ENCODE measurements around the gene MBTPS1. TPM values are rescaled to one million over a fixed set of nuclear protein-coding genes. Genes with fewer than 3 reads are reported as not detected.

MBTPS1 gene
- total RNA-seq, 1 donor from 2014 or later = 143 TPM

DNA sequence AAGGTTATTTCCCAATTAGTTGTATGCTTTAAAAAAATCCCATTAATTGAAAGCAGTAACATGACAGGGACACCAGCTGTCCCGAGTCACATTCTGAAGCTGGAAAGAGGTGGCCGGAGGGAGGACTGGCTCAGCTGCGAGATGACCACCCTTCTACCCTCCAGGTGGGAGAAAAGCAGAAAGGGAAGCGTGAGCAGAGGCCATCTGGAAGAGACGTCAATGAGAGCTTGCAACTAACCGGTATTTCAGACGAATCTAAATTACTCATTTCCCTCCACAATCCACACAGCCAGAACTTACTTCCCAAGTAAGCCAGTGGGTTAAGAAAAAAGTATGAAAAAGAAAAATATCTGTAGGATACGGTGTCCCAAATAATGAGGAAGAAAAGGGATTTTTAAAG is 45.6 kb downstream of the MBTPS1 start:
- no peak for DNase-seq (ENCODE audit: low spot score in 2 of 2, unreplicated experiment in 2 of 2)
- no peaks in the 10 kb centered on the region for H3K27me3 Mint-ChIP-seq (ENCODE audit: low read depth)
- peaks cover 37% of the 10 kb centered on the region for H3K36me3 Mint-ChIP-seq
- H3K4me1 Mint-ChIP-seq = no peaks in the 10 kb centered on the region
- TF ChIP-seq, protein P1, sequence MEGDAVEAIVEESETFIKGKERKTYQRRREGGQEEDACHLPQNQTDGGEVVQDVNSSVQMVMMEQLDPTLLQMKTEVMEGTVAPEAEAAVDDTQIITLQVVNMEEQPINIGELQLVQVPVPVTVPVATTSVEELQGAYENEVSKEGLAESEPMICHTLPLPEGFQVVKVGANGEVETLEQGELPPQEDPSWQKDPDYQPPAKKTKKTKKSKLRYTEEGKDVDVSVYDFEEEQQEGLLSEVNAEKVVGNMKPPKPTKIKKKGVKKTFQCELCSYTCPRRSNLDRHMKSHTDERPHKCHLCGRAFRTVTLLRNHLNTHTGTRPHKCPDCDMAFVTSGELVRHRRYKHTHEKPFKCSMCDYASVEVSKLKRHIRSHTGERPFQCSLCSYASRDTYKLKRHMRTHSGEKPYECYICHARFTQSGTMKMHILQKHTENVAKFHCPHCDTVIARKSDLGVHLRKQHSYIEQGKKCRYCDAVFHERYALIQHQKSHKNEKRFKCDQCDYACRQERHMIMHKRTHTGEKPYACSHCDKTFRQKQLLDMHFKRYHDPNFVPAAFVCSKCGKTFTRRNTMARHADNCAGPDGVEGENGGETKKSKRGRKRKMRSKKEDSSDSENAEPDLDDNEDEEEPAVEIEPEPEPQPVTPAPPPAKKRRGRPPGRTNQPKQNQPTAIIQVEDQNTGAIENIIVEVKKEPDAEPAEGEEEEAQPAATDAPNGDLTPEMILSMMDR (IDR thresholded peaks at IDR 0.05; ENCODE audit: unreplicated experiment) = no peak
- H3K9me3 Mint-ChIP-seq = no peaks in the 10 kb centered on the region
- H3K27ac Mint-ChIP-seq = no peak overlapping the region
- H3K4me3 Mint-ChIP-seq = no peak overlapping the region

DNA sequence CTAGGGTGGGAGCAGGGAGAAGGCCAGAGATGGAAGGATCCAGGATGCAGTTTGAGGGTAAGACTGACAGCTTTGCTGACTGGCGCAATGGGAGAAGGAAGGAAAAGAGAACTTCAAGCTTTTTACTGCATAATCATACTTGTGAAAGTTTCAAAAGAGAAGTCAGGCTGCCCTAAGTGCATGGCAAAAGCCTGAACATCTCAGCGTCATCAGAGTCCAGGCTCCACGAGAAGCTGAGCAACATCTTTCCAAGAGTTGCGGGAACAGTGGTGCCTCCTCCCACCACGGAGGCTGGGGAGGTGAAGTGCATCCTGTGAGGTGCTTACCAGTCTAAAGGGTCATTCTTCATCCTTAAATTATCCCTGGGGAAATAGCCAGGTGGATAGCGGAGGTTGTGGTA is 47.2 kb downstream of the MBTPS1 start:
- no peak overlapping the region for H3K27ac Mint-ChIP-seq
- H3K4me3 Mint-ChIP-seq = no peak overlapping the region
- peaks cover 34% of the 10 kb centered on the region for H3K36me3 Mint-ChIP-seq
- no peaks in the 10 kb centered on the region for H3K9me3 Mint-ChIP-seq
- TF ChIP-seq, protein P1 (IDR thresholded peaks at IDR 0.05; ENCODE audit: unreplicated experiment) = no peak
- H3K4me1 Mint-ChIP-seq = no peaks in the 10 kb centered on the region
- DNase-seq (ENCODE audit: low spot score in 2 of 2, unreplicated experiment in 2 of 2) = no peak
- no peaks in the 10 kb centered on the region for H3K27me3 Mint-ChIP-seq (ENCODE audit: low read depth)

DNA sequence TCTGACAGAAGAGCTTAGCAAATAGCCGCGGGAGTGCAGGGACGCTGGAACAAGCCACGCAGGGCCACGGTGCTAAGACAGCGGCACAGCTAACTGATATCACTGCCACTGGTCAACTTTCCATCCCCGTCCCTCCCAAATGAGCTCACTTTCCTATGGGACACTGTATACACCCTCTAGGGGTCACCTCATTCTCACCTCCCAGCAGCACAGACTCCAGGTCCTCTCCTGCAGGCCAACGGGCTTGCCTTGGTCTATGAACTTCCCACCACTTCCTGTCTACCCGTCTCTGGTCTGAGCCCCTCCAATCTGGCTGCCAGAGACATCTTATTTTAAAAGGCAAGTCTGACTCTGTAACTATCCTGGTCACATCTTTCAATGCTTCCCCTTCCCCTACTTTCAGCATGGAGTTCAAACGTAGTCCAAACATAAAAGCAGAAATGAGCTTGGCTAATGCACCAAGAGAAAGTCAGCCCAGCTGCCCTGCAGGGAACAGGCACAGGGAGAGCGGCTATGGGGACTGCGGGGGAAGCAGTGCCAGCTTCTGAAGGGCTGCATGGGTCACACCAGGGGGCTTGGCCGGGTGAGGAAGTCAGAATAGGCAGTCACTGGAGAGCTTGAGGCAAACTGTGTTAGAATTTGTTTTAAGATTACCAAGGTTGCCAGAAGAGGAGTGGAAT is 47.8 kb downstream of the MBTPS1 start:
- Mint-ChIP-seq H3K27ac (no peak overlapping the region), H3K36me3 (peaks cover 31% of the 10 kb centered on the region), H3K27me3 (ENCODE audit: low read depth) (no peaks in the 10 kb centered on the region)

DNA sequence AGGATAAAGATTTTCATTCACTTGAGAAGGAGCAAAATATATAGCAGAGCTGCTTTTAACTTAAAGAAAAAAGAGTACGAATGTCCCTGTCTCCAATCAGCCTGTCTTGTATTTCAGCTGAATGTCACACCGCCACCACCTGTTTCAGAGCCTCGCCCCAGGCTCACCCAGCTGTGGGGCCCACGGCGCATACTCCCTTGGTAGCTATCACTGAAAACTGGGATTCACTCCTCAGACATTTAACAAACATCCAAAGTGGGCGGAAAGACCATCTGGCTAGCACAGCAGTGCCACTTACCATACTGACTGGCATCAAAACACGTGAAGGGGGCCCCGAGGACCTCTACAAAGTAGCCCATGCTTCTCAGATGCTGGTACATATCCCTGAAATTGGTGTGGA is 48.7 kb downstream of the MBTPS1 start:
- Mint-ChIP-seq H3K36me3 (peaks cover 35% of the 10 kb centered on the region), H3K4me3 (no peak overlapping the region), H3K4me1 (no peaks in the 10 kb centered on the region), H3K27ac (no peak overlapping the region), H3K9me3 (no peaks in the 10 kb centered on the region), H3K27me3 (ENCODE audit: low read depth) (no peaks in the 10 kb centered on the region)
- TF ChIP-seq, protein P1 (IDR thresholded peaks at IDR 0.05; ENCODE audit: unreplicated experiment) = no peak
- no peak for DNase-seq (ENCODE audit: low spot score in 2 of 2, unreplicated experiment in 2 of 2)

More for the DNA sequence above, 47.8 kb downstream of the MBTPS1 start:
- DNase-seq (ENCODE audit: low spot score in 2 of 2, unreplicated experiment in 2 of 2) = no peak
- Mint-ChIP-seq H3K4me1 (no peaks in the 10 kb centered on the region), H3K4me3 (no peak overlapping the region), H3K9me3 (no peaks in the 10 kb centered on the region)
- TF ChIP-seq, protein P1 (IDR thresholded peaks at IDR 0.05; ENCODE audit: unreplicated experiment) = no peak

GRCh38 chr16:84067640-84068039 is 49.1 kb downstream of the MBTPS1 start:
- Mint-ChIP-seq H3K27me3 (ENCODE audit: low read depth) (no peaks in the 10 kb centered on the region), H3K4me3 (no peak overlapping the region), H3K27ac (no peak overlapping the region), H3K9me3 (no peaks in the 10 kb centered on the region), H3K4me1 (no peaks in the 10 kb centered on the region), H3K36me3 (peaks cover 39% of the 10 kb centered on the region)
- TF ChIP-seq, protein P1 (IDR thresholded peaks at IDR 0.05; ENCODE audit: unreplicated experiment) = no peak
- no peak for DNase-seq (ENCODE audit: low spot score in 2 of 2, unreplicated experiment in 2 of 2)

Data from mesothelial cell of epicardium (in vitro differentiated cells).